Measurements from ENCODE around the gene CD79A. TPM values are rescaled to one million over a fixed set of nuclear protein-coding genes. Genes with fewer than 3 reads are reported as not detected.

CD79A gene
- polyA plus RNA-seq (2012; ENCODE audit: insufficient read depth, insufficient read length), result 8.5 TPM

DNA sequence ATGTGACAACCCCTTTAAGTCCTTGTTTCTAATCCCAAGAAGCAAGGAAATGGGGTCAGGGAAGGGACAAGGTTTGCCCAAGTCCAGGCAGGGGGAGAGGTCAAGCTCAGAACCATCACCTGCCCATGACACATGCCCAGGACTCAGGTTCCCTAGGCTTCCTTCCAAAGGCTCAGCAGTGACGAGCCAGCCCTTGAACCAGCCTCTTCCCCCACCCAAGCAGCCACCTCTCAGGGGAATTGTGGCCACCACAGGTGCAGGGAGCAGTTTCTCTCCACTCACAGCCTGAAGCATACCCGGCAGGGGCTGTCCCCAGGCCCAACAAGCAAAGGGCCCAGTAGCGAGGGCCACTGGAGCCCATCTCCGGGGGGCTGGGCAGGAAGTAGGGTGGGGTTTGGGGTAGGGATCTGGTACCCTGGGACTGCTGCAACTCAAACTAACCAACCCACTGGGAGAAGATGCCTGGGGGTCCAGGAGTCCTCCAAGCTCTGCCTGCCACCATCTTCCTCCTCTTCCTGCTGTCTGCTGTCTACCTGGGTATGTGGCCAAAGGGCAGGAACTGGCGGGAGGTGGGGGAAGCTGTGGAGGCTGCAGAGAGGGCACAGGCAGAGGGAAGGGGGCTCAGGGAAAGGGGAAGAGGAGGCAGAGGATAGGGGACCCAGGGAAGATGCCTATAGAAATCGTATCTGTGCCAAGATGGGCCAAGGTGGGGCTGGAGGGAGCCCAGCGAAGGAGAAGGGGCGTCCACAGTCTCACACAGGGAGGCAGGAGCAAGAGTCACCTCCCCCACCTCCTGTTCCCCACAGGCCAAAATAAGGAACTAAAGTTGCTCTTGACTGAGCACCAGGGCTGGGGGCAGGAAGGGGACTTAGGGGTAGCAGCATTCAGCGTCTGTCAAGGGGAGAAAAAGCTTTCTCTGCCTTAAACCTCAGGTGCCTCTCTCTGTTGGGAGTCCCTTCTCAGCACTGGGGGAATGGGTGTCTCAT, at the start of gene CD79A:
Gene CD79A (plus strand): TSS at position 433 of the 986 bp plus-strand sequence. CDS start 26 bp downstream, at position 459.
- peak within 1 kb of the TSS; percentile 46 for H3K4me3 ChIP-seq (ENCODE audit: low read length)
- peak; percentile 75 for DNase-seq (ENCODE audit: low read depth, low spot score)

DNA sequence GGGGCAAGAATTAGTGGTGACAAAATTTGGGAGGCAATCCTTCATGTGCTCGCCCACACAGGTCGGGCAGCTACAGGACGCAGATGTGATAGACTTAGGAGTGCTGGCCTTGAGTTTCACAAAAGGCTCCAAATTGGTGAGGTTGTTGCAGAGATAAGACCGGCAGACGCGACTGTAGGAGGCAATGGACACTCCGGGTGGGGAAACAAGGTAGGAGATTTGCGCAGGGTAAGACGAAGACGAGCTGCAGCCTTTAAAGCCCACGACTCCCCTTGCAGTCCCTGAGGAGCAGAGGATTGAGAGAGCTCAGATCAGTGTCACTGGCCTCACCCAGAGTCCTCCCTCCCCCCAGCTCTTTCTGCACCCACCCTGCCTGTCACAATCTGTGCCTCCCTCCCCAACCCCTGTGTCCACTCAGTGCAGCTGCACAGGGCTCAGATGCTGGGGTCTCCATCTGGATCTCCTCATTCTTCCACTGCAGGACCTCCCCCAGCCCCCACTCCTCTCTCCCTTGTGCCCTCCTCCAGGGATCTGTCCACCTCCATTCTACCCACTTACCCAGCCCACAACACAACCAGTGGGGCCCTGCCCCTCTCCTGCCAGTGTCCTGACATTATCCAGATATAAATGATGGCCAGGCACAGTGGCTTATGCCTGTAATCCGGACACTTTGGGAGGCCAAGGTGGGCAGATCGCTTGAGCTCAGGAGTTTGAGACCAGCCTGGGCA, 38.9 kb upstream of the CD79A start:
- no peak overlapping the region for H3K4me3 ChIP-seq (ENCODE audit: low read length)
- DNase-seq (ENCODE audit: low read depth, low spot score), result no peak

DNA sequence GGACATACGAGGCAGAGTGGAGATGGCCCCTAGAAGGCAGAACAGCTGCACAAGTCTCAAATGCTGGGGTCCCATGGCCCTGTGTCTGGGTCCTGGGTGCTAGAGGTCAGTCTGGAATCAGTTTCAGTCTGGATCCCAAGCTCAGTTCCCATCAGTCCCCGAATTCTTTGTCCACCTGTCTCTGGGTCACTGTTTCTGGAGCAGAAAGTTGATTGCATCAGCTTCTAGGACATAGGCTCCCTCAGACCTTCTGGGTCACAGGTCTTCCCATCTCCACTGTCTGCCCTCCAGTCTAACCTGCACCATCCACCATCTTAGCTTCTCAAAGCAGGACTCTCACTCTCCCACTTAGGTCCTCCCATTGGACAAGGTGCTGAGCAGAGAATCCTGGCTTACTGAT, 37.9 kb upstream of the CD79A start:
- H3K4me3 ChIP-seq (ENCODE audit: low read length), result no peak overlapping the region
- no peak for DNase-seq (ENCODE audit: low read depth, low spot score)

DNA sequence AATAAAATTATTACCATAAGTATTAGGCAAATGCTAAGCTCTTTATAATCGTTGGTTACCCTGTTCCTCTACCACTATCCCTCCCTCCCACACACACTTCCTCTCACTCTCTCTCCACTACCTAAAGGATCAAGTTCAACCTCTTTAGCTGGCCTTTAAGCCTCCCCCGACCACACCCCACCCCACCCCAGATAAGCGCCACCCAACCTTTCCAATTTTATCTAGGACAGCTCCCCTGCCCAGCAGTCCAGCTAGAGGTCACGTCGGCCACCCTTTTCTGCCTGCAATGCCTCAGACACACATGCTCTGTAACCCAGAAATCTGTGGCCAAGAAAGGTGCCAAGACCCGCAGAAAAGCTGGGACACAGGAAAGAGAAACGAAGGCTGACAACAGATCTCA, 33.7 kb upstream of the CD79A start:
- no peak for DNase-seq (ENCODE audit: low read depth, low spot score)
- H3K4me3 ChIP-seq (ENCODE audit: low read length), result no peak overlapping the region

DNA sequence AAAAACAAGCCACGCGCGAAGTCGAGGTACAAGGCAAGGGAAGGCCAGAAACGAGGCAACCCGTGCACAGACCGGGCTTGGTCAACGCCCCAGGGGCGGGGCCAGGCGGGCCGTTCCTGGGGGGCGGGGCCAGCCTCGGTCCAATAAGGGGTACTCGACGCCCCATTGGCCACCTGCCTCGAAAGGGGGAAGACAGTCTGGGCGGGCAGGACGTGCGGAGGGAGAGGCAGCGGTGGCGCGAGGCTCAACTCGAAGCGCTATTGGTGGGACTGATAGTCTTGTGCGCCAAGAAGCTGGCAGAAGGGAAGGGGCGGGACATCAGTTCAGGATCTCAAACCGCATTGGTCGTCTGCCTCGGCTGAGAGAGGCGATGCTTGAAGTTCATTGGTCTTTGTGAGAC, 32.5 kb upstream of the CD79A start, which contains the start of gene LYPD4:
Gene LYPD4 (minus strand): TSS at position 83 of the 400 bp plus-strand sequence. CDS start 5,398 bp downstream, outside the sequence.
- H3K4me3 ChIP-seq (ENCODE audit: low read length), result no peak within 1 kb of the TSS
- DNase-seq (ENCODE audit: low read depth, low spot score), result no peak

DNA sequence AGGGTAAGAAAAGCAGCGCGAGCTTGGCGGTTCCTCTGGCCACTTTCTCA, 32.3 kb upstream of the CD79A start, which contains the start of gene DMRTC2:
Gene DMRTC2 (plus strand): TSS at position 42 of the 50 bp plus-strand sequence. CDS start 2,387 bp downstream, outside the sequence.
- no peak within 1 kb of the TSS for H3K4me3 ChIP-seq (ENCODE audit: low read length)
- no peak for DNase-seq (ENCODE audit: low read depth, low spot score)

DNA sequence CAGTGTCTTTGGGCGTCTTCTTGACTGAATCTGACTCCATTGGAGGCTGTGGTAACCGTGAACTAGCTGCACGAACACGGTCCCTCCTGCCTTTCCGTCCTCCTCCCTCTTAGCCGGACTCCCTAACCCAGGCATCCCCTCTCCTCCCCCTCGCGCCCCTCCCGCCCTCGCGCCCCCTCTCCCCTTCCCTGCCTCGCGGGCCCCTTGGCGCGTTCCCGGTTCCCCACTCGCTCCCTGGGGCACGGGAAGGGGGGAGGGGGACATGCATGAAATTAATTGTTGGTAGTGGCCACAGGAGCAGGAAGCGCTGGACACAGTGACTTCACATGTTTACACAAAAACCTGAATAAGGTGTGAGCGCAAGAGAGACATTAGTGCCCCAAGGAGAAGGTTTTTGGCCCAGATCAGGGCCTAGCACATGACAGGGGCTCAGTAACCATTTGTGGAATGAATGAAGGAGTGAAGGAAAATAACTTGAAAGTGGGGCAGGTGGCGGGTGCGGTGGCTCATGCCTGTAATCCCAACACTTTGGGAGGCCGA, 32.0 kb upstream of the CD79A start:
- H3K4me3 ChIP-seq (ENCODE audit: low read length), result no peak overlapping the region
- no peak for DNase-seq (ENCODE audit: low read depth, low spot score)

DNA sequence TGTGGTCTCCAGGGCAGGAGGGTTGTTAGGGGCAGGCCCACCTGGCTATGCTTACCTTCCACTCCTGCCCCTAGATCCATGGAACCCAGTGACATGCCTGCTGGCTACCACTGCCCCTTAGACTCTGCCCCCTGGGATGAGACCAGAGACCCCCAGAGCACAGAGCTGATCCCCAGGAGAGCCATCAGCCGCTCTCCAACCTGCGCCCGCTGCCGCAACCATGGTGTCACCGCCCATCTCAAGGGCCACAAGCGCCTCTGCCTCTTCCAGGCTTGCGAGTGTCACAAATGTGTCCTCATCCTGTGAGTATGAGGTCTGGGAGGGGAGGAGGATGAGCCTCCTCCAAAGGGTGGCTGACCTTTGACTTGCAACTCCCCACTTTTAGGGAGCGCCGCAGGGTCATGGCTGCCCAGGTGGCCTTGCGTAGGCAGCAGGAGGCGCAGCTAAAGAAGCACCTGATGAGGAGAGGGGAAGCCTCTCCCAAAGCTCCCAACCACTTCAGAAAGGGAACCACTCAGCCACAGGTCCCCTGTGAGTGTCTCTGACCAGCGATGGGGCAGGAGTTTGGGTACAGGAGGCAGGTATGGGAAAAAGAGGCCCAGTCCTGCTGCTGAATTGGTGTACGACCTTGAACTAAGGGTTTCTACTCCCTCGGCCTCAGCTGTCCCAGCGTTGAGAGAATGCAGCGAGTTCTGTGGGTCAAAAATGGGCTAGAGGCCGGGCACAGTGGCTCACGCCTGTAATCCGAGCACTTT, 29.6 kb upstream of the CD79A start:
- no peak overlapping the region for H3K4me3 ChIP-seq (ENCODE audit: low read length)
- no peak for DNase-seq (ENCODE audit: low read depth, low spot score)

DNA sequence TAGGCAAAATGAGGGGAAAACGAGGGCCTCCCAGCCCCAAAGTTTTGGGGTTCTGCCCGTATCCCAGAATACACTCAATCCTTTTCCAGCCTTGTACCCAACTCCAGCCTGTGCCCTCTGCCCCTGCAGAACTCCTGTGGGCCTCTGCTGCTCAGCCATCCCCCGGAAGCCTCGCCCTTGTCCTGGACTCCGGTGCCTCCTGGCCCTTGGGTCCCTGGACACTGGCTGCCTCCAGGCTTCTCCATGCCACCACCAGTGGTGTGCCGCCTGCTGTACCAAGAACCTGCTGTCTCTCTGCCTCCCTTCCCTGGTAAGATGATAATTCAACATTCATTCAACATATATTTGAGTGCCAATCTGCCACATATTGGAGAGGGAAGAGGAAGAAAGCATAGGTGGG, 28.4 kb upstream of the CD79A start:
- H3K4me3 ChIP-seq (ENCODE audit: low read length), result no peak overlapping the region
- no peak for DNase-seq (ENCODE audit: low read depth, low spot score)

DNA sequence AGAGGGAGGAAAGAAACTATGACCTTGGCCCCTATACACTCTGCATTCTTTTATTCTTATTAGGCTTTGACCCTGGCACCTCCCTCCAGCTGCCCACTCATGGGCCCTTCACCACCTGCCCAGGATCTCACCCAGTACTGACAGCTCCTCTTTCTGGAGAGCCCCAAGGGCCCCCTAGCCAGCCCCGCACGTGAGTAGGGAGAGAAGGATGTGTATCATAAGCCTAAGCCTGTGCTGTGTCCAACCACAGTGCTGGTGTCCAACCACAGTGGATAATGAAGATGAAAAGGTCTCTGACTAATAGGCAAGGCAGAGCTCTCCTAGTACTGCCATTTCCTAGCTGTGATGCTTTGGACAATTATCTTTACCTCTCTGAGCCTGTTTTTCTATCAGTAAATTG, 28.0 kb upstream of the CD79A start:
- no peak overlapping the region for H3K4me3 ChIP-seq (ENCODE audit: low read length)
- no peak for DNase-seq (ENCODE audit: low read depth, low spot score)

DNA sequence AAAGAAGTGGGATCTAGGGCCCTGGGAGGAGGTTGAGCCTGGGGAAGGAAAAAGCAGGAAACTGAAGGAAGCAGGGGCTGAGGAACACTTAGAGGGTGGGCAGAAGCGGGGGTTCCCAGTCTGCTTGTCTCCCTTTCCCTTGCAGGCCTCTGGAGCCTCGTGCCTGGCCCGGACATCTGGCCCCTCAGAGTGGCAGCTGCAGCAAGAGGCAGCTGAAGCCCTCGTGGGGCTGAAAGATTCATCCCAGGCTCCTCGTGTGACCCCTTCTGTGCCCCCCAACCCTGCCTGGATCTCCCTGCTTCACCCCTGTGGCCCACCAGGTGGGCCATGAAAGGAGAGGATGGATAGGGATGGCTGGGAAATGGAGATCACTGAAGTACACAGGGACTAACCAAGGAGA, 26.7 kb upstream of the CD79A start:
- DNase-seq (ENCODE audit: low read depth, low spot score), result no peak
- no peak overlapping the region for H3K4me3 ChIP-seq (ENCODE audit: low read length)

DNA sequence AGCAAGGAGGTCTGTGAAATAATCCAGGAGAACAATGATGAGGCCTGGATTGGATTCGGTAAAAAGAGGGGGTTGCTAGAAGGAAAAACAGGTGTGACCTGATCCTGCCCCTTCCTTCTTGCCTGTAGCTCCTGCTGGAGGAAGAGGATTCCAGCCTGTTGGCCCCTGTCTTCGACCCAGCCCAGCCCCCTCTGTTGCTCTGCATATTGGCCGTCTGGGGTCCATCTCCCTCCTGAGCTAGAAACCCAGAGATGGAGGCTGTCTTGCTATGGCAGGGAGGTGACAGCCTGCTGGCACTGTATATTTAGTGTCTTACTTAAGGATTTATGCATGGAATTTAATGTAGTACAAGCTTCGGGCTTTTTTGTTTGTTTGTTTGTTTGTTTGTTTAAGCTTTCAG, 25.6 kb upstream of the CD79A start:
- no peak for DNase-seq (ENCODE audit: low read depth, low spot score)
- H3K4me3 ChIP-seq (ENCODE audit: low read length), result no peak overlapping the region

DNA sequence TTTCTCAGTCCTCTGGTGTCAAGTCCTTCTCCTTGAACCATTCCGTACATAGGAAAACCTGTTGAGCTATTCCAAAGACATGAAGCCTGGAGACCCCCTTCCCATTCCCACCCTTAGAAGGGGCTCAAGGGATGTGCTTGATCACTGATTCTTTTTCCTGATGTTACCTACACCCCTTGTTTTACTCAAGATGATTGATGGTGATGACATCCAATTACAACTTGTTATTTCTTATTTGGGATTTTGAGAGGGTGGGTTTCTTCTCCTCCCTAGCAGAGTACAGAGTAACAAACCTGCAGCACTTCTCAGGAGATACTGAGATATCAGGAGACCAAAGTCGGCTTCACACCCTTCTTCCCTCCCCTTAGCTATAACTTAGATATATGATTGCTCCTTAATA, 23.7 kb upstream of the CD79A start:
- DNase-seq (ENCODE audit: low read depth, low spot score), result no peak
- no peak overlapping the region for H3K4me3 ChIP-seq (ENCODE audit: low read length)

DNA sequence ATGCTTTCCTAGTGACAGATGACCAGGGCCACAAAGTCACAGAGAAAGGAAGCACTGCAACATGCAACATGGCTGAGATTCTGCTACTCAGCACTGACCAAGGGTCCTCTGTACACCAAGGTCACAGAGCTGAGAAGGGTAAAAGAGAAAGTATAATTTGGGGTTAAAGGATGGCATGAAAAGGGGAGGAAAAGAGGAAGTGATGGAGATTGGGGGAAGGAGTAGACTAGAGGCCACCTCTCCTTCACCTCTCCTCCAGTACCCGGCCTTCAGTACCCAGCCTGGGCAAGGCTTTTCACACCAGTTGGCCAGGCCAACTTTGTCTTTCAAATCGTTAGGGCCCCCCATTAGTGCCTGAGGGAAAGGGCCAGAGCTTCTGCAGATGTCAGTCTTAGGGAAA, 23.3 kb upstream of the CD79A start:
- H3K4me3 ChIP-seq (ENCODE audit: low read length), result no peak overlapping the region
- no peak for DNase-seq (ENCODE audit: low read depth, low spot score)

DNA sequence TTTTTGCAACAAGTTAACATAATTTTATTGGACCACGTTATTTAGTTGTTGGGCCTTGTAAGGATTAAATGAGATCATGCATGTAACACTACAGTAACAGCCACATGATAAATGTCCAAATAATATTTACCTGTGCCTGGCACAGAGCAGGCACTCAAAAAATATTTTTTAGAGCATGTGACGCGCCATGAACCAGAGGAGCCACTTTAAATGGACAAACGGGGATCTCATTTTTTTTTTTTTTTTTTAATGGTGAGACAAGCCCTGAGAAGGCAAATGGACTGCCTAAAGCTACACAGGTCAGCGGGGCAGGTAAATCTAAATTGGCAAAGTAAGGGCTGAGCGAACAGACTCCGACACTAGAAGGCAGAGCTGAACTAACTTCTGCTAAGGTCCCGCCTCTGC, 17.9 kb upstream of the CD79A start:
- no peak for DNase-seq (ENCODE audit: low read depth, low spot score)
- H3K4me3 ChIP-seq (ENCODE audit: low read length), result peak overlapping the region; percentile 40

DNA sequence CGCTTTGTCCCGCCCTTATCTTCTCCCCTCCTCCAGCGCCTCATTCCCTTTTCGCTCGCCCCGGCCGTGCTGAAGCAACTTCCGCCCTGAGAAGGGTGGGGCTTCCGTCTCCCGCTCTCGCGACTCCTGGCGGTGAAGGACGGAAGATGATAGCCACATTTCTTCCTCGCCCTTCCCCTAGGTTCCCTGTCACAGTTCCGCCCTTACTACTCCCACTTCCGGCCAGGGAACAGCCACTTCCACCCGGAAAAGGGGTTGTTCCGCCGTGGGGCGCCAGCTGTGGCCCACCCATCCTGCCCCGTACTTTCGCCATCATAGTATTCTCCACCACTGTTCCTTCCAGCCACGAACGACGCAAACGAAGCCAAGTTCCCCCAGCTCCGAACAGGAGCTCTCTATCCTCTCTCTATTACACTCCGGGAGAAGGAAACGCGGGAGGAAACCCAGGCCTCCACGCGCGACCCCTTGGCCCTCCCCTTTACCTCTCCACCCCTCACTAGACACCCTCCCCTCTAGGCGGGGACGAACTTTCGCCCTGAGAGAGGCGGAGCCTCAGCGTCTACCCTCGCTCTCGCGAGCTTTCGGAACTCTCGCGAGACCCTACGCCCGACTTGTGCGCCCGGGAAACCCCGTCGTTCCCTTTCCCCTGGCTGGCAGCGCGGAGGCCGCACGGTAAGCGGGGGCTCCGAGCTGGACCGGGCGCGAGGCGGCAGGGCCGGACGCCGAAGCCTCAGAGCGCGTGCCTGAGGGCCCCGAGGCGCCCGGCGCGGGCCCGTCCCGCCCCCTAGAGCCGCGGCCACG, 17.3 kb upstream of the CD79A start, which contains the start of gene RPS19:
Gene RPS19 (plus strand): TSS at position 638 of the 801 bp plus-strand sequence. CDS start 520 bp downstream, outside the sequence.
- DNase-seq (ENCODE audit: low read depth, low spot score), result peak; percentile 97

DNA sequence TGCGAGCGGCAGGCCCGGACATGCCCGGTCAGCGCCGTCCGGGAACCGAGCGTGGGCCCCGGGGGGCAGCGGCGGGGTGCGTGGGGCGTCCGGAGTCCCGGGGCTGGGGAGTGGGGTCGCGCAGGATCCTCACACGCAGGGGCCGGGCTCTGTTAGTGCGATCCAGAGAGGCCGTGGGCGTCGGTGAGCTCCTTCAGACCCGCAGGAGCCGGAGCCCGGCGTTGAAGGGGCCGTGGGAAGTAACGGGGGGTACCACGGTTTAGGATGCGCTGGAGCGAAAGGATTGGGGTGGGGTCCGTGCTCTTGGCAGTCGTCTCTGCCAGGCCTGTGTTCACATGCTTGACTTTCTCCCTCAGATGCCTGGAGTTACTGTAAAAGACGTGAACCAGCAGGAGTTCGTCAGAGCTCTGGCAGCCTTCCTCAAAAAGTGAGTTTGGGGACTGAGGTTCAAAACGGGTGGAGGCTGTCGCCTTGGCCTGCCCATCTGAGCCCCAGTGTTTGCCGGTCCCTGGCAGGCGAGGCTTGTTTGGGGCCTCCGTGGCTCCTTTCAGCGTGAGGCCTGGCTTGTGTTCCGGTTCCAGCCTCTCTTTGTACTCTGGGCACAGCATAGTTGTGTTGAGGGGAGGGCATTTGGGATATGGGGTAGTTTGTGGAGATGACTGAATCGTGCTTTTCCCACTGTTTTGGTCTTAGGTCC, 16.5 kb upstream of the CD79A start:
- DNase-seq (ENCODE audit: low read depth, low spot score), result no peak

More for the DNA sequence above, 17.3 kb upstream of the CD79A start, which contains the start of gene RPS19:
- peak within 1 kb of the TSS; percentile 82 for H3K4me3 ChIP-seq (ENCODE audit: low read length)

DNA sequence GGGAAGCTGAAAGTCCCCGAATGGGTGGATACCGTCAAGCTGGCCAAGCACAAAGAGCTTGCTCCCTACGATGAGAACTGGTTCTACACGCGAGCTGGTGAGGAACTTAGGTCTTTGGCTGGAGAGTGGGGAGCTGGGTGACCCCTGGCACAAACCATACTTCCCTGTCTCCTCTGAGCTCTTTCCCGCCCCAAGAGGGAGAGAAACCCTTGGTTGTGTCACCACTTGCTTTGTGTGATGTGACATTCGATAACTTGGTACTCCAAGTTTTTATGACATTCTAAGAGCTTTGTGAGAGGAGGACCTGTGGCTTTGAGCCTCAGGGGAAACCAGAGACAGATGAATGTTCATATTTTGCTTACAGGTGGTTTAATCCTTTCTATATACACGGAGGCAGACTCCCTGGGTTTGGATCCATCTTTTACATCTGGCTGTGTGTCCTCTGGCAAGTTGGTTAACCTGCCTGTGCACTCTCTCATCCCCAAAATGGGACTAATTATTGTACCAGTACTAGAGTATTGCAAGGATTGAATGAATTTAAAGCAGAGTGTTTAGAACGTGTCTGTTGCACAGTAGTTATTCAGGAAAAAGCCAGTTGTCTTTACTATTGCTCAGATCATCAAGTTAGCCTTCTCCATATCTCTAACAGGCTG, 15.8 kb upstream of the CD79A start:
- DNase-seq (ENCODE audit: low read depth, low spot score), result no peak
- H3K4me3 ChIP-seq (ENCODE audit: low read length), result peak overlapping the region; percentile 82

More for the DNA sequence above, 16.5 kb upstream of the CD79A start:
- peak overlapping the region; percentile 82 for H3K4me3 ChIP-seq (ENCODE audit: low read length)
